Measurements from ENCODE around the gene UCN. TPM values are rescaled to one million over a fixed set of nuclear protein-coding genes. Genes with fewer than 3 reads are reported as not detected.

The UCN gene
- total RNA-seq, 1 experiment from 2014 or later, result 2.8 TPM

GRCh38 chr2:27307287-27307544 lies 1.0 kb downstream of the UCN start:
- H3K9me2 ChIP-seq (ENCODE audit: insufficient read depth), result no peaks in the 10 kb centered on the region
- no peaks in the 10 kb centered on the region for H4K20me1 ChIP-seq (ENCODE audit: insufficient read depth)
- H2AFZ ChIP-seq, result no peak overlapping the region
- H3K4me3 ChIP-seq, result no peak overlapping the region
- H3K79me2 ChIP-seq (ENCODE audit: low read depth), result no peaks in the 10 kb centered on the region
- no peaks in the 10 kb centered on the region for H3K9me3 ChIP-seq (ENCODE audit: insufficient read depth, low read depth)
- H3K27me3 ChIP-seq (ENCODE audit: insufficient read depth, low read depth), result no peaks in the 10 kb centered on the region
- H3F3A ChIP-seq (ENCODE audit: insufficient read depth, low read depth), result no peaks in the 10 kb centered on the region
- H3K4me1 ChIP-seq (replicated peaks; ENCODE audit: insufficient read depth), result no peaks in the 10 kb centered on the region; the same call in 1 of the 2 replicates
- ChIA-PET CTCF (no interaction called here), POLR2A (ENCODE audit: unreplicated experiment) (no interaction called here)
- no TSS peak for BruUV-seq (replicated peaks)
- H3K36me3 ChIP-seq (ENCODE audit: low read depth), result no peaks in the 10 kb centered on the region
- no peak overlapping the region for H3K27ac ChIP-seq
- intact Hi-C loops (cut with micrococcal nuclease; ENCODE audit: unreplicated experiment), result no loop called here
- H3K4me2 ChIP-seq, result no peak overlapping the region
- no peak for DNase-seq
- TF ChIP-seq CTCF (conservative IDR thresholded peaks at IDR 0.05) (no peak), EZH2 (IDR thresholded peaks at IDR 0.05; ENCODE audit: low read depth) (no peak)

- ChIA-PET POLR2A (ENCODE audit: unreplicated experiment) (no interaction called here), CTCF (no interaction called here)
- no TSS peak for BruUV-seq (replicated peaks)
- Histone ChIP-seq H4K20me1 (ENCODE audit: insufficient read depth) (no peaks in the 10 kb centered on the region), H3K9me3 (ENCODE audit: insufficient read depth, low read depth) (no peaks in the 10 kb centered on the region), H2AFZ (no peak overlapping the region), H3F3A (ENCODE audit: insufficient read depth, low read depth) (no peaks in the 10 kb centered on the region), H3K4me1 (replicated peaks; ENCODE audit: insufficient read depth) (no peaks in the 10 kb centered on the region; the same call in 1 of the 2 replicates), H3K27ac (no peak overlapping the region), H3K4me2 (no peak overlapping the region), H3K79me2 (ENCODE audit: low read depth) (no peaks in the 10 kb centered on the region), H3K36me3 (ENCODE audit: low read depth) (no peaks in the 10 kb centered on the region), H3K27me3 (ENCODE audit: insufficient read depth, low read depth) (no peaks in the 10 kb centered on the region), H3K9me2 (ENCODE audit: insufficient read depth) (no peaks in the 10 kb centered on the region), H3K4me3 (no peak overlapping the region)
- DNase-seq, result no peak
- TF ChIP-seq CTCF (conservative IDR thresholded peaks at IDR 0.05) (no peak), EZH2 (IDR thresholded peaks at IDR 0.05; ENCODE audit: low read depth) (no peak)
- intact Hi-C loops (cut with micrococcal nuclease; ENCODE audit: unreplicated experiment), result no loop called here
Measured at GRCh38 chr2:27306573-27307286, 1.5 kb downstream of the UCN start.

- ChIA-PET POLR2A (ENCODE audit: unreplicated experiment) (no interaction called here), CTCF (no interaction called here)
- Histone ChIP-seq H3F3A (ENCODE audit: insufficient read depth, low read depth) (no peaks in the 10 kb centered on the region), H3K36me3 (ENCODE audit: low read depth) (no peaks in the 10 kb centered on the region), H3K27me3 (ENCODE audit: insufficient read depth, low read depth) (no peaks in the 10 kb centered on the region), H4K20me1 (ENCODE audit: insufficient read depth) (no peaks in the 10 kb centered on the region), H3K4me3 (no peak overlapping the region), H3K4me1 (replicated peaks; ENCODE audit: insufficient read depth) (no peaks in the 10 kb centered on the region; the same call in 1 of the 2 replicates), H3K79me2 (ENCODE audit: low read depth) (no peaks in the 10 kb centered on the region), H3K27ac (no peak overlapping the region), H3K9me2 (ENCODE audit: insufficient read depth) (no peaks in the 10 kb centered on the region), H3K9me3 (ENCODE audit: insufficient read depth, low read depth) (no peaks in the 10 kb centered on the region), H2AFZ (no peak overlapping the region), H3K4me2 (no peak overlapping the region)
- DNase-seq, result no peak
- TF ChIP-seq CTCF (conservative IDR thresholded peaks at IDR 0.05) (no peak), EZH2 (IDR thresholded peaks at IDR 0.05; ENCODE audit: low read depth) (no peak)
- BruUV-seq (replicated peaks), result no TSS peak
- intact Hi-C loops (cut with micrococcal nuclease; ENCODE audit: unreplicated experiment), result no loop called here
Measured at GRCh38 chr2:27306136-27306535, 2.1 kb downstream of the UCN start.

All from PC-9 (cell line).